K562 (cell line): ENCODE data around the gene EDARADD. TPM values are rescaled to one million over a fixed set of nuclear protein-coding genes. Genes with fewer than 3 reads are reported as not detected.

Experiments
- BCOR ChIP-seq: fragments of 450-650 bp; IDR thresholded peaks from 2 replicates; pipeline ENCODE4 v1.6.1; 2016
- CBX2 ChIP-seq: fragments of 200-600 bp; sonication (generic); IDR thresholded peaks from one replicate; pipeline ENCODE4 v1.6.1; 2012; ENCODE audit warnings: mild to moderate bottlenecking, low read length, inconsistent platforms; ENCODE audit not compliant: insufficient read depth, poor library complexity, severe bottlenecking
- CCNT2 ChIP-seq: IDR thresholded peaks from 2 replicates; pipeline ENCODE4 v1.6.1; 2011; ENCODE audit warnings: borderline replicate concordance, low read depth, mild to moderate bottlenecking, moderate library complexity, mixed read lengths, low read length; ENCODE audit not compliant: insufficient read length; ENCODE audit errors: extremely low read depth
- COPS2 ChIP-seq: fragments of 450-650 bp; conservative IDR thresholded peaks from 2 replicates; pipeline ENCODE4 v1.6.1; 2016; ENCODE audit warnings: mild to moderate bottlenecking, moderate library complexity
- ELF2 ChIP-seq: fragments of 250-450 bp; sonication (Bioruptor Pico); IDR thresholded peaks from 2 replicates; pipeline ENCODE4 v1.5.0; 2021; ENCODE audit warnings: mild to moderate bottlenecking
- FUS ChIP-seq: fragments of 200-400 bp; formaldehyde crosslinking; optimal IDR thresholded peaks from 2 replicates; pipeline ENCODE3; 2017; ENCODE audit warnings: low read depth, low read length
- GATAD2A ChIP-seq: fragments of 450-650 bp; IDR thresholded peaks from 2 replicates; pipeline ENCODE4 v1.6.1; 2017
- HDAC1 ChIP-seq, 2 experiments: fragments of 450-650 bp; IDR thresholded peaks; 2 replicates each; pipeline ENCODE4 v1.6.1; 2016 to 2017; ENCODE audit warnings: inconsistent platforms in 1 of 2, mild to moderate bottlenecking in 1 of 2, moderate library complexity in 1 of 2
- KDM4B ChIP-seq, 2 experiments: fragments of 450-650 bp in 1 of 2; sonication (generic) in 1 of 2; IDR thresholded peaks; 2 replicates each; pipeline ENCODE4 v1.6.1; 2016 to 2017; ENCODE audit warnings: borderline replicate concordance in 2 of 2, antibody characterized with exemption in 1 of 2, low read depth in 1 of 2, mild to moderate bottlenecking in 1 of 2
- NCOR1 ChIP-seq: fragments of 450-650 bp; IDR thresholded peaks from 2 replicates; pipeline ENCODE4 v1.6.1; 2016; ENCODE audit warnings: mild to moderate bottlenecking, moderate library complexity
- POLR2G ChIP-seq: fragments of 200-400 bp; formaldehyde crosslinking; IDR thresholded peaks from 2 replicates; pipeline ENCODE4 v1.6.1; 2017; ENCODE audit warnings: low read depth, mild to moderate bottlenecking, antibody characterized with exemption, low read length, moderate library complexity
- RBFOX2 ChIP-seq: fragments of 200-400 bp; formaldehyde crosslinking; IDR thresholded peaks from 2 replicates; pipeline ENCODE4 v1.6.1; 2017; ENCODE audit warnings: low read depth, mild to moderate bottlenecking, low read length, moderate library complexity
- RUNX1 ChIP-seq: sonication (generic); IDR thresholded peaks from 2 replicates; pipeline ENCODE4 v1.6.1; 2016; ENCODE audit warnings: antibody characterized with exemption, low read depth
- SMARCA4 ChIP-seq: fragments of 450-650 bp; IDR thresholded peaks from 2 replicates; pipeline ENCODE4 v1.6.1; 2016
- TAF1 ChIP-seq: IDR thresholded peaks from 2 replicates; pipeline ENCODE4 v1.6.1; 2011; ENCODE audit warnings: mild to moderate bottlenecking, low read length, moderate library complexity; ENCODE audit not compliant: insufficient read depth, control insufficient read depth, severe bottlenecking; ENCODE audit errors: extremely low read depth
- ZFX ChIP-seq: sonication (generic); formaldehyde crosslinking; IDR thresholded peaks from 2 replicates; pipeline ENCODE4 v1.8.0; 2022; ENCODE audit warnings: mild to moderate bottlenecking, missing genetic modification reagents, moderate library complexity
- ZKSCAN1 ChIP-seq: fragments of 150-350 bp; IDR thresholded peaks from 2 replicates; pipeline ENCODE4 v1.6.1; 2016; ENCODE audit warnings: low read depth, low read length
- polyA plus RNA-seq, 8 experiments: library from polyadenylated mRNA; depleted of rRNA in 4 of 8; stranded (reverse) in 5 of 8; unstranded in 3 of 8; fragments of >200 nt; fragmentation: Nextera tagmentation in 2 of 8; fragmentation: Illumina TruSeq in 1 of 8; extraction: Ambion mirVana in 2 of 8; extraction: Trizol in 1 of 8; gene quantifications; 2 replicates each; pipeline versions ENCODE4 v1.2.1 to v1.2.3, GENCODE V29; 2011 to 2014; ENCODE audit warnings: inconsistent platforms in 1 of 8, missing spikeins in 1 of 8
- total RNA-seq, 7 experiments: library from RNA; depleted of rRNA in 6 of 7; stranded (reverse); fragments of >200 nt in 6 of 7; fragmentation: Illumina TruSeq in 2 of 7; extraction: Trizol in 2 of 7; gene quantifications; 2 replicates each; pipeline versions ENCODE4 v1.2.1 to v1.2.3, GENCODE V29; 2011 to 2021; ENCODE audit warnings: low replicate concordance in 1 of 7
- TF ChIP-seq, protein P1 (sequence below), 3 experiments: fragments of 200-800 bp in 1 of 3; fragments of 250-450 bp in 1 of 3; fragments of 450-650 bp in 1 of 3; sonication (Bioruptor Pico) in 1 of 3; sonication (Bioruptor generic) in 1 of 3; formaldehyde crosslinking in 1 of 3; IDR thresholded peaks; 2 replicates each; pipeline versions ENCODE4 v1.6.1 to v1.8.0; 2016 to 2022; ENCODE audit warnings: mild to moderate bottlenecking in 2 of 3, missing genetic modification characterization in 2 of 3, missing compliant biosample characterization in 1 of 3, moderate library complexity in 1 of 3
- TF ChIP-seq, protein P2 (sequence below), 2 experiments: fragments of 450-650 bp; IDR thresholded peaks; 2 replicates each; pipeline ENCODE4 v1.6.1; 2016
- TF ChIP-seq, protein P3 (sequence below): fragments of 250-450 bp; sonication (Bioruptor Pico); IDR thresholded peaks from 2 replicates; pipeline ENCODE4 v1.9.0; 2021; ENCODE audit warnings: mild to moderate bottlenecking, inconsistent platforms

Gene EDARADD
- total and polyA plus RNA-seq, 9 of the 15 experiments (the other 6 are each of a cell fraction or from before 2014, with no cell fraction given), result 0.46 to 32.4 (median 20.6) TPM

DNA sequence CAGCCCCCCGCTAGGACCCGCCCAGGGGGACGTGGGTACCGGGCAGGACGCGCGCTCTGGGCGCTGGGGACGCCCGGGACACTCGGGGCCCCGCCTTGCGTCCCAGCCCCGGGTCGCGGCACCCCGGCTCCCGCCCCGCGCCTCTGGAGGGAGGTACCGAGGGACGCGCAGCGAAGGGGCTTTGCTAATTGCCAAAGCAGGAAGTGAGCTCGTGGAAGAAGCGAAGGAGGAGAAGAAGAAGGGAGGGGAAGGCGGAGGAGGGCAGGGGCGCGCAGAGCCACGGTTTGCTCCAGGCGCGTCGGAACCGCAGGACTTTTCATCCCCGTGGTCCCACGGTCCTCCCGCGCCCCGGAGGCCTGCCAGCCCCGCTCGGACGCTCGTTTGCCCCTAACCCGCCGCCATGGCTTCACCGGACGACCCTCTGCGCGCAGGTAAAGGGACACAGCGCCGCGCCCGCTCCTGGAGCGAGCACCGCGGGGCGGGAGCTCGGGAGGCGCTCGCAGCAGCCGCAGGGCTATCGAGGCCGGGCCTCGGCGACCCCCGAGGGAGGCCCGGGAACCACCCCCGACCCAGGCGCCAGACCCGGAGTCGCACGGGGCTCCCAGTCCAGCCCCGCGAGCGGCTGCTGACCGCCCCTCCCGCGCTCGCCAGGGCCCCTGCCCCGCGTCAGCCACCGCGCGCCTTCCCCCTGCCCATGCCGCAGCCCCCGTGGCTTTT is 1.3 kb downstream of the EDARADD start (continued):
- TF ChIP-seq COPS2 (no peak), ZKSCAN1 (no peak), BCOR (peak; percentile 44; the same call in 1 of the 2 replicates), RBFOX2 (peak; percentile 92), TAF1 (peak; percentile 58), POLR2G (peak; percentile 91), ZFX (CRISPR knock-in tag) (peak; percentile 50), NCOR1 (0 out of 2 replicates have a peak, but pooled peaks have one; percentile 10), SMARCA4 (0 out of 2 replicates have a peak, but pooled peaks have one; percentile 9), ELF2 (CRISPR knock-in tag) (peak; percentile 79), CCNT2 (peak; percentile 65), CBX2 (no peak), FUS (peak; percentile 54), HDAC1 (IDR thresholded peaks at IDR 0.05) (peak in 1 of 2 experiments; percentile 43; a peak in 1 of 4 replicates), GATAD2A (peak; percentile 81; the same call in 1 of the 2 replicates), RUNX1 (no peak), KDM4B (IDR thresholded peaks at IDR 0.05; ENCODE audit: borderline replicate concordance in 2 of 2, low read depth in 1 of 2) (peak in 1 of 2 experiments; percentile 91; a peak in 1 of 4 replicates)
- TF ChIP-seq, protein P1, sequence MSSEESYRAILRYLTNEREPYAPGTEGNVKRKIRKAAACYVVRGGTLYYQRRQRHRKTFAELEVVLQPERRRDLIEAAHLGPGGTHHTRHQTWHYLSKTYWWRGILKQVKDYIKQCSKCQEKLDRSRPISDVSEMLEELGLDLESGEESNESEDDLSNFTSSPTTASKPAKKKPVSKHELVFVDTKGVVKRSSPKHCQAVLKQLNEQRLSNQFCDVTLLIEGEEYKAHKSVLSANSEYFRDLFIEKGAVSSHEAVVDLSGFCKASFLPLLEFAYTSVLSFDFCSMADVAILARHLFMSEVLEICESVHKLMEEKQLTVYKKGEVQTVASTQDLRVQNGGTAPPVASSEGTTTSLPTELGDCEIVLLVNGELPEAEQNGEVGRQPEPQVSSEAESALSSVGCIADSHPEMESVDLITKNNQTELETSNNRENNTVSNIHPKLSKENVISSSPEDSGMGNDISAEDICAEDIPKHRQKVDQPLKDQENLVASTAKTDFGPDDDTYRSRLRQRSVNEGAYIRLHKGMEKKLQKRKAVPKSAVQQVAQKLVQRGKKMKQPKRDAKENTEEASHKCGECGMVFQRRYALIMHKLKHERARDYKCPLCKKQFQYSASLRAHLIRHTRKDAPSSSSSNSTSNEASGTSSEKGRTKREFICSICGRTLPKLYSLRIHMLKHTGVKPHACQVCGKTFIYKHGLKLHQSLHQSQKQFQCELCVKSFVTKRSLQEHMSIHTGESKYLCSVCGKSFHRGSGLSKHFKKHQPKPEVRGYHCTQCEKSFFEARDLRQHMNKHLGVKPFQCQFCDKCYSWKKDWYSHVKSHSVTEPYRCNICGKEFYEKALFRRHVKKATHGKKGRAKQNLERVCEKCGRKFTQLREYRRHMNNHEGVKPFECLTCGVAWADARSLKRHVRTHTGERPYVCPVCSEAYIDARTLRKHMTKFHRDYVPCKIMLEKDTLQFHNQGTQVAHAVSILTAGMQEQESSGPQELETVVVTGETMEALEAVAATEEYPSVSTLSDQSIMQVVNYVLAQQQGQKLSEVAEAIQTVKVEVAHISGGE (CRISPR knock-in tag; IDR thresholded peaks at IDR 0.05), result 0 out of 6 replicates have a peak, but pooled peaks of 1 of the 3 experiments have one; percentile 29
- TF ChIP-seq, protein P2, sequence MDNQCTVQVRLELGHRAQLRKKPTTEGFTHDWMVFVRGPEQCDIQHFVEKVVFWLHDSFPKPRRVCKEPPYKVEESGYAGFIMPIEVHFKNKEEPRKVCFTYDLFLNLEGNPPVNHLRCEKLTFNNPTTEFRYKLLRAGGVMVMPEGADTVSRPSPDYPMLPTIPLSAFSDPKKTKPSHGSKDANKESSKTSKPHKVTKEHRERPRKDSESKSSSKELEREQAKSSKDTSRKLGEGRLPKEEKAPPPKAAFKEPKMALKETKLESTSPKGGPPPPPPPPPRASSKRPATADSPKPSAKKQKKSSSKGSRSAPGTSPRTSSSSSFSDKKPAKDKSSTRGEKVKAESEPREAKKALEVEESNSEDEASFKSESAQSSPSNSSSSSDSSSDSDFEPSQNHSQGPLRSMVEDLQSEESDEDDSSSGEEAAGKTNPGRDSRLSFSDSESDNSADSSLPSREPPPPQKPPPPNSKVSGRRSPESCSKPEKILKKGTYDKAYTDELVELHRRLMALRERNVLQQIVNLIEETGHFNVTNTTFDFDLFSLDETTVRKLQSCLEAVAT (IDR thresholded peaks at IDR 0.05), result peak in 1 of 2 experiments; percentile 29; a peak in 1 of 4 replicates
- TF ChIP-seq, protein P3, sequence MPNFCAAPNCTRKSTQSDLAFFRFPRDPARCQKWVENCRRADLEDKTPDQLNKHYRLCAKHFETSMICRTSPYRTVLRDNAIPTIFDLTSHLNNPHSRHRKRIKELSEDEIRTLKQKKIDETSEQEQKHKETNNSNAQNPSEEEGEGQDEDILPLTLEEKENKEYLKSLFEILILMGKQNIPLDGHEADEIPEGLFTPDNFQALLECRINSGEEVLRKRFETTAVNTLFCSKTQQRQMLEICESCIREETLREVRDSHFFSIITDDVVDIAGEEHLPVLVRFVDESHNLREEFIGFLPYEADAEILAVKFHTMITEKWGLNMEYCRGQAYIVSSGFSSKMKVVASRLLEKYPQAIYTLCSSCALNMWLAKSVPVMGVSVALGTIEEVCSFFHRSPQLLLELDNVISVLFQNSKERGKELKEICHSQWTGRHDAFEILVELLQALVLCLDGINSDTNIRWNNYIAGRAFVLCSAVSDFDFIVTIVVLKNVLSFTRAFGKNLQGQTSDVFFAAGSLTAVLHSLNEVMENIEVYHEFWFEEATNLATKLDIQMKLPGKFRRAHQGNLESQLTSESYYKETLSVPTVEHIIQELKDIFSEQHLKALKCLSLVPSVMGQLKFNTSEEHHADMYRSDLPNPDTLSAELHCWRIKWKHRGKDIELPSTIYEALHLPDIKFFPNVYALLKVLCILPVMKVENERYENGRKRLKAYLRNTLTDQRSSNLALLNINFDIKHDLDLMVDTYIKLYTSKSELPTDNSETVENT (CRISPR knock-in tag), result peak; percentile 74
